ENCODE data around the gene OTOP3. TPM values are rescaled to one million over a fixed set of nuclear protein-coding genes. Genes with fewer than 3 reads are reported as not detected.

OTOP3 gene
- not detected for polyA plus RNA-seq

- Mint-ChIP-seq H3K4me3 (peak within 1 kb of the TSS in 1 of 4 donors; percentile 52), H3K9me3 (no peaks in the 10 kb centered on the region), H3K27me3 (peaks cover 55% of the 10 kb centered on the region)
Measured at GRCh38 chr17:74935585-74936469, at the start of gene OTOP3. OTOP3 (plus strand) TSS chr17:74935898; CDS start chr17:74935922, 24 bp downstream.

GRCh38 chr17:74888469-74888868 lies 47.2 kb upstream of the OTOP3 start:
- peaks cover 21% of the 10 kb centered on the region for H3K27me3 Mint-ChIP-seq
- H3K9me3 Mint-ChIP-seq, result no peaks in the 10 kb centered on the region
- H3K4me1 Mint-ChIP-seq, result no peaks in the 10 kb centered on the region
- H3K4me3 Mint-ChIP-seq, result no peak overlapping the region
- H3K36me3 Mint-ChIP-seq, result no peaks in the 10 kb centered on the region
- H3K27ac Mint-ChIP-seq, result no peak overlapping the region

More at GRCh38 chr17:74935585-74936469, at the start of gene OTOP3:
- Mint-ChIP-seq H3K4me1 (peaks cover 0 to 2% (median 0%) of the 10 kb centered on the region in 3 donors), H3K36me3 (no peaks in the 10 kb centered on the region), H3K27ac (no peak within 1 kb of the TSS)

GRCh38 chr17:74890554-74890953 lies 45.1 kb upstream of the OTOP3 start:
- peaks cover 0 to 2% (median 0%) of the 10 kb centered on the region in 3 donors for H3K4me1 Mint-ChIP-seq

DNA sequence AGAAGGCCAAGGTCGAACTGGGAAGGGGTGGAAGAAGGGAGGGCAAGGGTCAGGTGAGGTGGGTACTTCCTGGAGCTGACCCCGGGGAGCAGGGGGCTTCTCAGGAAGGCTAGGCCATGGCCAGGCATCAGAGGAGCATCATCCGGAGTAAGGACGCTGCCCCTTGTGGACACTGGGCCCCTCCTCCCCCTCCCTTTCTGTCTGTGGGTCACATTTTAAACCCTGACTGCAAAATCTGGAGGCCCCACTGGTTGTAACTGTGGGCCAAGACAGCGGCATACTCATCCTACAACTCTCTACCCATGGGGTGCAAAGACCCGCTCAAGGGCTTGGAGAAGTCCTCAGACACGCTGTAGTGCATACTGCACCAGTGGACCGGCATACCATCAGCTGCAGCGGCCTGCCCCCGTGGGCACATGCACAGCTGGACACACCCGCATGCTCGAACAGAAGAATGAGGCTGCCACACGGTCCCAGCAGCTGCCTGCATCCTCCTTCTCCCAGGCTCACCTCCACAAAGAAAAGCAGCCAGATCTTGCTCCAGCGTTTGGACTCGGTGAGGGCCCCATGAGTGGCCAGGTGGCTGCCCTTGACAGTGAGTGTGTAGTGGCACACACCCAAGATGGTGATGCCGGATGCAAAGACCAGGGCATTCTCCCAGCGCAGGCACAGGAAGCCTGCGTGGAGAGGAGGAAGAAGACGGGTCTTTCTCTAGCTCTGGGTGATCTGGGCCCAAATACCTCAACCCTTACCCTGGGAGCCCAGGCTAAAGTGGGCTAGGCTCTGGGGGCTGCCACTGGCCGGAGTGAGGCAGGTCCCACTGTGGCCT lies 43.5 kb upstream of the OTOP3 start:
- Mint-ChIP-seq H3K27ac (no peak overlapping the region), H3K9me3 (peaks cover 0 to 2% (median 0%) of the 10 kb centered on the region in 3 donors), H3K4me3 (no peak overlapping the region), H3K4me1 (peaks cover 0 to 2% (median 0%) of the 10 kb centered on the region in 3 donors), H3K27me3 (peaks cover 37% of the 10 kb centered on the region), H3K36me3 (no peaks in the 10 kb centered on the region)

More at GRCh38 chr17:74890554-74890953, 45.1 kb upstream of the OTOP3 start:
- no peak overlapping the region for H3K27ac Mint-ChIP-seq
- peaks cover 35% of the 10 kb centered on the region for H3K27me3 Mint-ChIP-seq
- peaks cover 0 to 2% (median 0%) of the 10 kb centered on the region in 3 donors for H3K9me3 Mint-ChIP-seq
- no peak overlapping the region for H3K4me3 Mint-ChIP-seq
- H3K36me3 Mint-ChIP-seq, result no peaks in the 10 kb centered on the region

DNA sequence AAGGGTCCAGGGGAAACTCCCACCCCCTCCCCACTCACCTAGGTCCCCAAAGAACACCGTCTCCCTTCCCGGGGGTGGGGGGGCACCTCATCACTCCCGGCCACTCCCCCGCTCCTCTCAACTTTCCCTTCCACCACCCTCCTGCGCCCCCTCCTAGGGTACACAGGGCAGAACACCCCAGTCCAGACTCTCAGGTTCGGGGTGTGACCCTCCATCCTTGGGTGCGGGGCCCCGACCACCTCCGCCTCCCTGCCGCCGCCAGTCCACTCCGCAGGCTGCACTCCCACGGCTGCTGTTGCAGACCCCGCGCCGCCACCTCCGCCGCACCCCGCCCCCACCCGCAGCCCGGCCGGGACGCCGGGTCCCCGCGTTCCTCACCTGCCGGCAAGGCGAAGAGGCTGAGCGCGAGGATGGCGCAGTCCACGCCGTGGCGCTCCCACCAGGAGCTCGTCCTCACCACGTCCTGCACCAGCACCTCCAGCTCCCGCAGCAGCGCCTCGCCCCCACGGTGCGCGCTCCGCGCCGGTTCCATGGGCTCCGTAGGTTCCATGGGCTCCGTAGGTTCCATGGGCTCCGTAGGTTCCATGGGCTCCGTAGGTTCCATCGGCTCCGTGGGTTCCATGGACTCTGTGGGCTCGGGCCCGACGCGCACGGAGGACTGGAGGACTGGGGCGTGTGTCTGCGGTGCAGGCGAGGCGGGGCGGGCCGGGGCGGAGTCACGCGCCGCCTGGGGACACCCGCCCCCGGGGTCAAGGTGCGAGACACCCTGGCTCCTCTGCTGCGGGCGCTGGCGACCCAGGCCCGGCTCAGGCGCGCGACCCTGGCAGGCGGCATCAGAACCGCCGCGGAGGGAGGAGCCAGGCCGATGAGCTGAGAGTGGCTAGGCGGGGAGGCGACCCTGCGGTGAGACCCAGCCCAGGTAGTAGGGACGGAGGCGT lies 42.5 kb upstream of the OTOP3 start, which contains the start of gene FADS6:
FADS6 (minus strand) TSS at position 660 of the 938 bp plus-strand sequence; CDS start at position 622, 38 bp downstream.
- Mint-ChIP-seq H3K9me3 (peaks cover 0 to 2% (median 0%) of the 10 kb centered on the region in 3 donors), H3K27ac (no peak within 1 kb of the TSS), H3K4me1 (peaks cover 0 to 2% (median 0%) of the 10 kb centered on the region in 3 donors), H3K27me3 (peaks cover 37% of the 10 kb centered on the region), H3K4me3 (peak within 1 kb of the TSS in 2 of 4 donors; percentile 8 to 54), H3K36me3 (no peaks in the 10 kb centered on the region)

DNA sequence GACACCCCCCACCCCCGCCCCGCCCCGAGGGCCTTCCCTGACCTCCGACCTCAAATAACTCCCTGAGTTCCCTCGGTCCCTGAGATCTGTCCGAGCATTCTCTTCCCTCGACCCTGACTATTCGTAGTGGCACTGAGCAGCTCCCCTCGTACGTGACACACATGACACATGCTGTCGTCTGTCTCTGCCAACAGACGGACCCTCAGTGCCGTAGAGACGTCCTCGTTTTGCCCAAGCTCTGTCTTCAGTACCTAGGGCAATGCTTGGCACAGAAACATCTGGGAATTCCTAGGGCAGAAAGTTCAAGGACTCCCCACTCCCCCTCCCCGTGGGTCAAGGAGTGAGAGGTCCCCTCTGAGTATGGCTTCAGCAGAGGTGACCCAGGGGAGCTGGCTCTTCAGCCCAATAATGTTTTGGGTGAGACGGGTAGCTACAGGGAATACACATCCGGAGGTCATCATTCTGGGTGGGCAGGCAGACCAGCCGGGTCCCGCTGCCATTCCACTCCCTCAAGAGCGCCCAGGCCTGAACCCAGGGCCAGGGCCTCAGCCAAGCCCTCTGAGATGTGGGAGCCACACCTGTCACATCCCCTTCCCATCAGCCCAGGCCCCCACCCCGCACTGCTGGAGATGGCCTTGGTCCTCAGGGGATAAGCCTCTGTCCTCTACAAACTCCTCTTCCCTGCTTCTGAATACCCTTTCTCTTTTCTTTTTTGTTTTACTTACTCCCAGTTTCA lies 41.6 kb upstream of the OTOP3 start:
- Mint-ChIP-seq H3K27ac (no peak overlapping the region), H3K4me1 (peaks cover 0 to 2% (median 0%) of the 10 kb centered on the region in 3 donors), H3K4me3 (peak overlapping the region in 1 of 4 donors; percentile 54), H3K27me3 (peaks cover 37% of the 10 kb centered on the region), H3K36me3 (no peaks in the 10 kb centered on the region), H3K9me3 (peaks cover 0 to 2% (median 0%) of the 10 kb centered on the region in 3 donors)

DNA sequence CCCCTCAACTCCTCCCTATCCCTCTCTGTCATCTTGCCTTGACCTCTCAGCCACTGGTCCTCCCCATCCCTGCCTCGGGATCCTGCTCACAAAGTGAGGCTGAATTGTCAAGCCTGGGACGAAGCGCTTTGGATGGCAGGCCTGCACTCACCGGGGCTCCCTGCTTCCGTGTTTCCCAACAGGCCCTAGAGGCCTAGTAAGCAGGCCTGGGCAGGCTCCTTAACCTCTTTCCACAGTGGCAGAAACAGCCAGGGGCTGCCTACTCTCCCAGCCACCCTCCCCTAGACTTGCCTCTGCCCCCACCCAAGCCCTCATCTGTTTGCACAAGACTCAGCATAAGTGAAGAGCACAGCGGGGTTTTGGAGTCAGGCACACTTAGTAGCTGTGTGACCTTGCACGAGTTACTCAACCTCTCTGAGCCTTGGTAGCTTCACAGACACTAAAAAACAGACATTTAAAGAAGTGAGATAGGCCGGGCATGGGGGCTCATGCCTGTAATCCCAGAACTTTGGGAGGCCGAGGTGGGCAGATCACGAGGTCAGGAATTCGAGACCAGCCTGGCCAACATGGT lies 37.2 kb upstream of the OTOP3 start:
- peaks cover 0 to 2% (median 2%) of the 10 kb centered on the region in 3 donors for H3K9me3 Mint-ChIP-seq
- no peak overlapping the region for H3K4me3 Mint-ChIP-seq
- H3K27ac Mint-ChIP-seq, result no peak overlapping the region
- H3K36me3 Mint-ChIP-seq, result no peaks in the 10 kb centered on the region
- H3K4me1 Mint-ChIP-seq, result peaks cover 0 to 2% (median 0%) of the 10 kb centered on the region in 3 donors
- peaks cover 26% of the 10 kb centered on the region for H3K27me3 Mint-ChIP-seq

DNA sequence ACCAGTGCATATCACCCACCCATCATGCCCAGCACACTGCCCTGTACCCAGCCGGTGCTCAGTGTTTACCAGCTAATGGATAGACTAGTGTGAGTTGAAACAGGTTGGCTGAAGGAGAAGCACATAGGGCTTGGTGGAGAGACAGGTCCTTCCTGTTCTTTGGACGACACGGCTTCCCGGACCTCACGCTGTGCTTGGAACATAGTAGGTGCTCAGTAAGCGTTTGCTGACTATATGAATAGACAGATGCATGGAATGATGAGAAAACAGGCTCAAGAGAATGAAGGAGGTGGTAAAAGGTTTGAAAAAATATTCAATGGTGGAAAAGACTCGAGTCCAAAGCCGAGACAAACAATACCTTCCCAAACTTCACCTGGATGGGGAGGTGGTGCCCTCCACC lies 35.5 kb upstream of the OTOP3 start:
- Mint-ChIP-seq H3K4me1 (no peaks in the 10 kb centered on the region), H3K36me3 (no peaks in the 10 kb centered on the region), H3K27me3 (peaks cover 20% of the 10 kb centered on the region)

DNA sequence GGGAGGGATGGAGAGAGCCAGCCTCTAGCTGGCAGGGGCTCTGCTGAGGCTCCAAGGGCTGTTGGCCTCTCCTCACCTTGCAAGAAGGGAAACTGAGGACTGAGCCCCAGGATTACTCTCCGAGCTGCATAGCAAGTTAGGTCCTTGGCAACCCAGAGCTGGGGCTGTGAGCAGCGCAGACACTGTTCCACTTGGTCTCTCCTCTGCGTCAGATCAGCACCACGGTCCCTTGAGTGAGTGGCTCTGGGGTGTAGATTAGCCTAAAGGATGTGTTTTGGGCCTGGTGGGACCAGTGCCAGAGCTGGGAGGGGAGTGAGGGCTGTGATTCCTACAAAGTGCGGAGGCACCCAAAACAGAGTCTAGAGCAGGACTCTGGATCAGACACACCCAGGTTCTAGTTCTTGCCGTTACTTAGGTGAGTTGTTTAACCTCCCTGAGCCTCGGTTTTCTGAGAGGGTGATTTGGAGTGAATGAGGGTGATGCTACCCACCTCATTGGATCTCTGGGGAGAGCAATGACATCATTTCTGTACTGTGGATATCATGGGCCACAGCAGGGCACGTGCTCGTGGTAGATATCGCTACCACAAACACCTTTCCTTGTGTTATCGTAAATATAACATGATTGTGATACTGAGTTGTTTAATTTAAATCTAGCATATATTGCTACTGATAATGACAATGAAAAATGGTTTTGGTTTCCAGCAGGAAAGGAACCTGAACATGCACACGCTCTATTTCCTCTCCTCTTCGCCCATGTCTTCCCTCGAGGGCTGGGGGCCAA lies 34.2 kb upstream of the OTOP3 start:
- H3K27ac Mint-ChIP-seq, result no peak overlapping the region
- H3K4me3 Mint-ChIP-seq, result no peak overlapping the region
- H3K4me1 Mint-ChIP-seq, result no peaks in the 10 kb centered on the region
- peaks cover 0 to 2% (median 2%) of the 10 kb centered on the region in 3 donors for H3K9me3 Mint-ChIP-seq
- peaks cover 15% of the 10 kb centered on the region for H3K27me3 Mint-ChIP-seq
- H3K36me3 Mint-ChIP-seq, result no peaks in the 10 kb centered on the region

More for the DNA sequence above, 35.5 kb upstream of the OTOP3 start:
- Mint-ChIP-seq H3K27ac (peak overlapping the region in 1 of 3 donors; percentile 35), H3K9me3 (peaks cover 0 to 2% (median 2%) of the 10 kb centered on the region in 3 donors), H3K4me3 (no peak overlapping the region)

- Mint-ChIP-seq H3K27me3 (peaks cover 14% of the 10 kb centered on the region), H3K9me3 (peaks cover 0 to 2% (median 2%) of the 10 kb centered on the region in 3 donors), H3K4me1 (no peaks in the 10 kb centered on the region), H3K27ac (no peak overlapping the region), H3K36me3 (no peaks in the 10 kb centered on the region), H3K4me3 (no peak overlapping the region)
Measured at GRCh38 chr17:74903034-74903433, 32.7 kb upstream of the OTOP3 start.

DNA sequence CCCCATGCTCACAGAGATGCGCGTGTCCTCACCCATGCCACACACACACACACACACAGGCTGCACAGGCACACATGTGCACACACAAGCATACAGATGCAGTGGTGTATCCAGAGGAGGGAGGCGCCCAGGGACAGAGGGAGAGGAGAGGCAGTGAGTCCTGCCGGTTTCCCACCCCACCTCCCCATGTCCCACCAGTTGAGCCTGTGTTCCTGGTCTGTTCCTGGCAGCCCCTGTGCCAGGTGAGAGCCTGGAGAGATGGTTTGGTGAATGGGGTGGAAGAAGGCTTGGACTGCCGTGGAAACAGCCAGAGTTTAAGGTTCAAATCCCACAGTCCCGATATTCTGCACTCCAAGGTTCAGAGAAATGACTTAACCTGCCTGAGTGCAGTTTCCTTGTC lies 32.0 kb upstream of the OTOP3 start:
- H3K27me3 Mint-ChIP-seq, result peaks cover 14% of the 10 kb centered on the region
- H3K4me1 Mint-ChIP-seq, result no peaks in the 10 kb centered on the region

DNA sequence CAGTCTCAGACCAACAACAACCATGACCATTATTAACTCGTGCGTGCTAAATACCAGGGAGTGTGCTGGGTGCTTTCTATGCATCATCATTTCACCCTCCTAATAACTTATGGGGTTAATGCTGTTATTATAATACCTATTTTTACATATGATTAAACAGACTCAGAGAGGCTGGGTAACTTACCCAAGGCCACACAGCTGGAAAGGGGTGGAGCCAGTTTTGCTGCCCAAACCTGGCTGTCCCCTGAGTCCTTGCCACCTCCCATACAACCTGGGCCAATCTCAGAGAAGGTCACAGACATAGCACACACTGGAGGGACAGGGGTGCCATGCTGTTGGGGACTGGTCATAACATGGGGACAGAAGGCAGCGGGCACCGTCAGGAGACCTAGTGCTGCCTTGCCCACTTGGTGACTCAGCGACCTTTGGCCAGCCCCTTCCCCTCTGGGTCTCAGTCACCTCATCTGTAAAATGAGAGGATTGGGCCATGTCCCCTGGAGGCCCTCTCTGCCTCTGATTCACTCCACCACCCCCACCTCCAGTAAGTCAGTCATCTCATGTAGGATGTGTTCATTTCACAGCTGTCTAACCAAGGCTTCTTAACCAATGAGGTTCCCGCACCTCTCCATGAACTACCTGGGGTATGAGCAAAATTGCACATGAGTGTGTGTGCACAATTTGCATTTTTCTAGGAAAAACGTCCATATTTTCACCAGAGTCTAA lies 30.9 kb upstream of the OTOP3 start:
- Mint-ChIP-seq H3K4me3 (no peak overlapping the region), H3K4me1 (no peaks in the 10 kb centered on the region), H3K27me3 (peaks cover 14% of the 10 kb centered on the region), H3K27ac (peak overlapping the region in 1 of 3 donors; percentile 65), H3K36me3 (no peaks in the 10 kb centered on the region), H3K9me3 (peaks cover 0 to 2% (median 0%) of the 10 kb centered on the region in 3 donors)

More for the DNA sequence above, 32.0 kb upstream of the OTOP3 start:
- Mint-ChIP-seq H3K9me3 (peaks cover 0 to 2% (median 2%) of the 10 kb centered on the region in 3 donors), H3K36me3 (no peaks in the 10 kb centered on the region), H3K27ac (peak overlapping the region in 1 of 3 donors; percentile 73), H3K4me3 (no peak overlapping the region)
